Lung microvascular endothelial cell (primary cell): ENCODE data around the gene LIX1. TPM values are rescaled to one million over a fixed set of nuclear protein-coding genes. Genes with fewer than 3 reads are reported as not detected.

Source experiments
- DNase-seq, 2 donors: peaks; one replicate each; pipeline versions ENCODE4 v3.0.0 to v3.0.0-alpha.2; 2010; ENCODE audit warnings: low read depth in 2 of 2
- total RNA-seq: library from RNA; depleted of rRNA; stranded (reverse); fragments of >200 nt; gene quantifications from 2 replicates; pipeline ENCODE4 v1.2.1, GENCODE V29; 2014

The LIX1 gene
- total RNA-seq, 1 donor from 2014 or later = not detected

DNA sequence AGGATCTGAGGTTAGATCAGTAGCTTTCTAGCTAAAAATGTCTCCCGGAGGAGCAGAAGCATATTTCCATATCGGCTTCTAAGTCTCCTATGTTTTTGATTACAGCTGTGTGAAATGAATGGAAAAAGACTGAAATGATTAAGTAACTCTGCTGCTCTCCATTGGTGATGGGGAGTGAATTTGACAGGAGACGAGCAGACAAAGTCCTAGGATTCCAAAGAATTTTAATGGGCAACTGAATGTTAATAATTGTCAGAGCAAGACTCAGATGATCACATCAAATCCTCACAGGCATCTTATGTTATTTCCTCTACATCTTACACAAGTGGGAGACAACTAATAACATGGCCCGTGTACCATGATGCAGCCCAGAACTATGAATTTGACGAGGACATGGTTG, 66.8 kb downstream of the LIX1 start:
- no peak for DNase-seq

GRCh38 chr5:97074859-97075489, 67.4 kb downstream of the LIX1 start:
- no peak for DNase-seq

- DNase-seq = no peak
These were observed 69.0 kb downstream of the LIX1 start for GRCh38 chr5:97073420-97073819.

- no peak for DNase-seq
These were observed 69.7 kb downstream of the LIX1 start for GRCh38 chr5:97072696-97073095.

- DNase-seq = no peak
These were observed 70.4 kb downstream of the LIX1 start for GRCh38 chr5:97071993-97072392.

- DNase-seq = peak; percentile 33 to 50
These were observed 71.3 kb downstream of the LIX1 start for GRCh38 chr5:97071101-97071500.

GRCh38 chr5:97070234-97070633, 72.2 kb downstream of the LIX1 start:
- DNase-seq = no peak

- no peak for DNase-seq
These were observed 75.0 kb downstream of the LIX1 start for GRCh38 chr5:97067296-97067850.

DNA sequence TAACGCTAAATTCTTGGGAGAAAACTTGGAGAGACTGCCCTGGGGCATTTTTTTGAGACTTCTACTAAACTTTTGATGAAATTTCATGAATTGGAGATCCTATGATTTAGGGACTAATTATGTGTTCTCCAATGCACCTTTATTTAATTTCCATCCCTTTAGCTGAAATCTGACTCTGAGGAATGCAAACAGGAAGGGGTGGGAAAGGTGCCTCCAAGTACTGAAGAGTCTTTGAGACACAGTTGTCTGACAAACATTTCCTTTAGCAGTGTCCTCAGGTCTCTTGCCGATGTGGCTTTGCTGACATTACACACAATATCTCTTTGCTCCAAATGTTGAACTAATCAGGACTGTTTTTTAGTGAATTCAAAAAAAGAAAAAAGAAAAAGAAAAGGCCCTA, 76.9 kb downstream of the LIX1 start:
- DNase-seq = no peak

- no peak for DNase-seq
These were observed 79.2 kb downstream of the LIX1 start for GRCh38 chr5:97063251-97063650.

DNA sequence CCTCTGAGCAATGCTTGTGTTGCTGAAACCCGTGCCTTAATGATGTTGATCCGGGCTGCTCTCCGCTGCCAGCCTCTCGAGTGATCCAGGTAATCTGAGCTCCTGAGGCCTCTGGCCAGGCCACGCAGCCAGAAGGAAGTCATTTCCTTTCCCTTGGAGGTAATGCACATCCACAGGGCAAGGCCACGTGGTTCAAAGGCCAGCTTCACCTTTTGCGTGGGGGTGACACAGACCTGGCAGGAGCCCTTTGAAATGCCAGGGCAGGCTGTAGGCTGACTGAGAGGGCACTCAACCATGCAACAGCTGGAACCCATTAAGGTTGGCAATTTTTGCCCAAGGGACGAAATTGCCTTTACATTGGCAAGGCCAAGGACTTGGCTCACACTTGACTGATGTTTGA, 80.4 kb downstream of the LIX1 start:
- no peak for DNase-seq

- no peak for DNase-seq
These were observed 86.1 kb downstream of the LIX1 start for GRCh38 chr5:97056263-97056662.

DNA sequence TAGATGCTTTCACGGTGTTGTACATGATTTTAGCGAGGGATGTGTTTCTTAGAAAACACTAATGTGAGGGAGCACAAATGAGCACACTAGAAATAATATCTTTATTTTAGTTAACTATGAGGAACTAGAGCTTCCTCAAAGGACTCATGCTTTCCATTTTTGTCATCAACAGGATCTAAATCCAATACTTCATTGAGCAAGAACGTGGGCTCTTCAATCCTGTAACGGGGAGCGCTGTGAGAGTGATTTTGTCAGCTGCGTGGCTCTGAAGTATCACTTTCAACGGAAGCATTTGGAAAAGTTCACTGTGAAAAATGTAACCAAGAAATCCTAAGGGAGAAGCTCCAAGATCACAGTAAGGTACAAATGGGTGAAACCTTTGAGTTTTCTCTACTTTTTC, 93.2 kb downstream of the LIX1 start:
- DNase-seq = no peak

DNA sequence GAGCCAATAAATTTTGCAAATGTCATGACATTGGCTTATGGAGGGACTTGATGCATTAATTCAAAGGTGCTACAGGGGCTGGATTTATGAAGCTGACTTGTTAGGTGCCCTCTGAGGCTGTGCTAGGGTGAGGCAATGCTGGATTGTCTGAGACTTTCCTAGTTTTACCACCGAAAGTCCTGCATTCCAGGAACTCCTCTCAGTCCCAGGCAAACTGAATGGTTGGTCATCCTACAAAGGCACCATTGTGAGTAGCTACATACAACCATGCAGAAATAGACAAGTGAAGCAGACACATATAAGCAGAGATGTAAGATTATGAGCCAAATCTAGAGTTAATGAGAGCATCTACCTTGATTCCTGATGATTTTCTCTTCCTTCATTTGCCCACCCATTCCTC, 95.3 kb downstream of the LIX1 start:
- no peak for DNase-seq

DNA sequence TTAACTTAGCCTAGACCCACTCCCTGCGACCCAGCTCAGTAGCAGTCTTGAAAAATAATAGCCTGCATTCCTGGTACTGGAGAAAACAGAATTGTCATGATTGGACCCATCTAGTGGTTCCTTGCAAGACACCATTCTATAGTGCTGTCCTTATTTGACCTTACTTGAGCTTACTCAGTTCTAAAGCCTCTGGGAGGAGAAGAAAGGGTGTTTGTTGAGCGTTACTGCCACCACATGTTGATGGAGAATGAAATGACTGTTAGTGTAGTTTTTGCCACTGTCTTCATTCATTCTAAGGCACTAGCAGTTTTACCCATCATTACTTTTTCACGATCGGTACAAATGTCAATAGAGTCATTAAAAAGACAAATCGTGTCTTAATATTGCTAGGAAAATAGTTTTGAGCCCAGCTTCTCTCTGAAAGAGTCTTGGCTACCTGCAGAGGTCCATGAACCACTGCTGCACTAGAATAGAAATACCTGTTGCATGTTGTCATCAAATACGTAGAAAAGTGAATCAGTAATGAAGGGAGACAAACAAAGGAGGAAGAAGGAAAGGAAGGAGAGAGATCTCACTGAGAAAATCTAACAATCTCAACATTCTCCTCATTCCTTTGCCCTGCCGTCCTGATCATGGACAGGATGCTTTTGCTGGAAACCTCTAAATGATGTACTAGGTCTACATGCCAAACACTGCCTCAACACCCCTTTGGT, 96.0 kb downstream of the LIX1 start:
- DNase-seq = no peak

DNA sequence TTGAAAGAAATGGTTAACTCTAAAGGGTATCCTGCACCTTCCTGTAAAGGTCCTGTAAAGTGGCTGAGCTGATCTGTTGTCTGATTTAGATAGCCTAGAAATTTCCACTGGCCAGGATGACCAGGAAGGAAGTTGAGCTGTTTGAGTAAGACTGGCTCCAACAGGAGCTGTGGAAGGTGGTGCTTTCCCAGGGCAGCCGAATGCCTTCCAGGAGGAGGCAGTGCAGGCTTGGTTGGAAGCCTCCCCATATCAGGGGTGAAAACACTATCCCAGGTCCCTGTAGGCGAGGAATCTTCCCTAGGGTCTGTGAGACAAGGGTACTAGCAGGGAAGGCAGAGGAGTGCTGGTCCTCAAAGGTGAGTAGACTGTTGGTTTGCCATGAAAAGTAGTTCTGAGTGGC, 98.4 kb downstream of the LIX1 start:
- DNase-seq = peak; percentile 82 to 88

GRCh38 chr5:97043511-97043910, 98.9 kb downstream of the LIX1 start:
- no peak for DNase-seq

DNA sequence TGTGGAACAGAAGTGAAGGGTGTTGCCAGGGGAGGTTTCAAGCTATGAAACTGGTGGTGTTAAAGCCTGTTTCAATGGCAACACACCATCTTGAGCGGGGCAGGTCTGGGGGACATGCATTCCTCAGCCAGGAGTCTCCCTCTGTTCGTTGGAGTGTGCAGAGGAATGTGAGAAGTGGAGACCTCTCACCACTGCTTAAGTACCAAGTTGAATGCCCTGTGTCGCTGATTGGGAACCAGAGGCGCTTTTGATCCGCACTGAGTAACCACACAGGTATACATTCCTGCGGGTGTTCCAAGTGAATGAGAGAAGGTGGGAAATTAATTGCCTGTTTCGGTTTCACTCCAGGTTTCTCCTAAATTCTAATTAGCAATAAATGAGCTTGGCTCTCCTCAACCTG, 99.4 kb downstream of the LIX1 start:
- DNase-seq = no peak

Other genes with a start within 250 kb of the LIX1 start
- 24.0 and 26.6 TPM in 2 replicates for gene LNPEP, start 206.5 kb downstream of the LIX1 start, total RNA-seq
- 11.8 and 15.1 TPM in 2 replicates for gene RIOK2, start 40.6 kb upstream of the LIX1 start, total RNA-seq